Measurements from ENCODE around the gene SPX.

Gene SPX

DNA sequence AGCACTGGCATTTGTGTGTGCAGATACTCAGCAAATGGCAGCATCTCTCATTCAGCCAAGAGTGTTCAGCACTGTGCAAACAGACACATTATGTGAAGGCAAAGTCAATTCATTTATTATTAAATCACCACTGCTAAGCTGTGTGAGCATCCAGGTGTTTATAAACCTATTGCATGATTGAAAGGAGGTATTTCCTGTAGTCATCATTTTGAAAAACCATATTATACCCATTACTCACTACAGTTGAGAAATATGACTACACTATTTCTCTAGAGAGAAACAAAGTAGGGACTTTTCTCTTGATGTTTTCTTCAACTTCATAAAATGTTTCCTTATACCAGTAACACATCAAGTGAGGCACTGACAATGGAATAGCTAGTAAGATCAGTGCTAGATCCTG, 13.7 kb downstream of the SPX start:
- DNase-seq: no peak

GRCh38 chr12:21541773-21542172, 15.7 kb downstream of the SPX start:
- DNase-seq: no peak

GRCh38 chr12:21542403-21542802, 16.3 kb downstream of the SPX start:
- no peak for DNase-seq

DNA sequence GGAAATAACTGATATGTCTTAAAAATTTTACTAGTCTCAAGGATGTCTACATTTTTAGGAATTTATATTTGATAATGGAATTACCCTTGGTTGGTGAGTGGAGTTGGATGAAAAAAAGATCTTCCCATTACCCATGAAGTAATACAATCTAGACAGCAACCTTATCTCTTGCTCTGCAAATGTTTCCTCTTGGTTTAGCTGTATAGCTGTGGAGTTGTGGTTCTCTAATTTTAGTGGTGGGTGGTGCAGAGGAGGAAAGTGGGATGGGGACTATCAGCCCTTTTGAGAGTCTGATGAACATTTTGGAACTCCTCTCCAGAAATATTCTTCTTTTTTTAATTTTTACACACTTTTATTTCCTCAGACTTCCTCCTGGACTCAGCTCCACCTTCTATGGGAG, 17.1 kb downstream of the SPX start:
- no peak for DNase-seq

DNA sequence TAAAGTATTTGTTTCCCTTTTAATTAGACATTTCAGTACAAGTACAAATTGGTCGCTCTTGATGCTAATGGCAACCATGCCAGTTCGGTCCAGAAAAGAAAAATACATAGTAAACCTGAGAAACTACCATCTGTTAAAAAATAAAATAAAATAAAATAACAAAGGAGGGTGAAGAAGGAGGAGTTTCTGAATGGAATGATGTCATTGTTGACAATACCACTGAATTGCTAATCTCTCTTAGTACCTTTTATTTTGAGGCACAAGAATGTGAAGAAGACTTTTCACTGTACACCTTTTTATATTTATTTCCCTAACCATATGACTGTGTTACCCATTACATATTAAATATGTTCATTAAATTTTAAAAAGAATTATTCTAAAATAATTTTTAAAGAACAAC, 19.5 kb downstream of the SPX start:
- DNase-seq: no peak

GRCh38 chr12:21546716-21547115, 20.6 kb downstream of the SPX start:
- DNase-seq: no peak

DNA sequence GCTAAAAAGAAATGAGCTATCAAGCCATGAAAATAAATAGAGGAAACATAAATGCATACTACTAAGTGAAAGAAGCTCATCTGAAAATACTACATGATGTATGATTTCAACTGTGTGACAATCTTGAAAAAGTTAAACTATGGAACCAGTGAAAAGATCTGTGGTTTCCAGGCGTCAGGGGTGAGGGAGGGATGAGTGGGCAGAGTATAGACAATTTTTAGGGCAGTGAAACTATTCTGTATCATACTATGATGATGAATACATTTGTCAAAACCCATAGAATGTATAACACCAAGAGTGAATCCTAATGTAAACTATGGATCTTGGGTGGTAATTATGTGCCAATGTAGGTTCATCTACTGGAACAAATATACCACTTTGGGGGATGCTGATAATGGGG, 21.3 kb downstream of the SPX start:
- no peak for DNase-seq

DNA sequence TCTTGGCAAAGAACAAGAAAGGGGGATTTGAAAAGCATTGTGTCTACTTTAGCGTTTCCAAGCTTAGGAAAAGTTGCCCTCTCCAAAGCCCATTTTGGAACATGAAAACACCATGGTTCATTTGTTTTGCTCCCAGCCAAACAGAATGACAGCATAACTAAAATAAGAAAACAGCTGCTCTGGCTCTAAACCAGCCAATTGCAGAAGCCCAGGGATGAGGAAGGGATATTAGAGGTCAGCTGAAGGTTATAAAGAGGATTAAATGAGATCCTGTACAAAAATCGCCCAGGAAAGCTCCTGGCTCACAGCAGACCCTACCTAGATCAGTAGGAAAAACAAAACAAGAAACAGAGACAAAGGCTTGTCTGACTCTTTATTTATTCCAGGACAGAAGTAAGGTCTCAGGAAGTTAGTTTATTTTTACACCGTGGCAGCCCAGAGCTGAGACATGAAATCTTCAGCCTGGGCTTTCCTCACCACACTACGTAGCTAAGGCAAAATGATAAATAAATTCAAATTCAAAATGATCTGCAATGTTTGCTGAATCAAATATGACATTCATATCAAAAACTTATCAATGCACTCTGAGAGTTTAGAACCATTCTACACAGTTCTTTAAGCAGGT, 25.9 kb downstream of the SPX start:
- DNase-seq: no peak

- DNase-seq: no peak
Measured at GRCh38 chr12:21552635-21553328, 26.7 kb downstream of the SPX start.

GRCh38 chr12:21553329-21553675, 27.2 kb downstream of the SPX start:
- DNase-seq: no peak

DNA sequence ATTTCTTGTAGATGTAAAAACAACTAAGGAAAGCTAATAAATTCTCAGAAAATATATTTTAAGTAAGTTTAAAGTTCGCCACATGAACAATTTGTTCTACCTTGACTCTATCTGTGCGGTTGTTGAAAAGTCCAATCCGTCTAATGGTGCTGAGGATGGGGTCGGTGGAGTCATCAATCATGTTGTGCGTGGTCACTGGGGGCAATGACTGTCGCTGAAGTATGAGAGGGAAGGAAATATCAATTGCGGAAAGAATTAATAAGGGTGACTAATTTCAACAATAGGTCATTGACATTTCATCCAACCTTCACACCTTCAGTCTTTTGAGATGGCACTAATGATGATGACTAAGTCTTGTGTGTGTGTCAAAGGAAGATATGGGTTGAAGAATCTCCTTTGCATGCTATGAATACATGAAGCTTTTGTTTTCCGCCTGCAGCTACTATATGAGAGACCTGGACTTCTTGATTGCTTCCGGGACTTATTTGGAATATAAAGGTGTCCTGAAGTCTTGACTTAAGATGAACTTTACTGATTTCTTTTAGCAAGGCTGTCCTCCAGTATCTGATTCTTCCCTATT, 32.1 kb downstream of the SPX start:
- no peak for DNase-seq

DNA sequence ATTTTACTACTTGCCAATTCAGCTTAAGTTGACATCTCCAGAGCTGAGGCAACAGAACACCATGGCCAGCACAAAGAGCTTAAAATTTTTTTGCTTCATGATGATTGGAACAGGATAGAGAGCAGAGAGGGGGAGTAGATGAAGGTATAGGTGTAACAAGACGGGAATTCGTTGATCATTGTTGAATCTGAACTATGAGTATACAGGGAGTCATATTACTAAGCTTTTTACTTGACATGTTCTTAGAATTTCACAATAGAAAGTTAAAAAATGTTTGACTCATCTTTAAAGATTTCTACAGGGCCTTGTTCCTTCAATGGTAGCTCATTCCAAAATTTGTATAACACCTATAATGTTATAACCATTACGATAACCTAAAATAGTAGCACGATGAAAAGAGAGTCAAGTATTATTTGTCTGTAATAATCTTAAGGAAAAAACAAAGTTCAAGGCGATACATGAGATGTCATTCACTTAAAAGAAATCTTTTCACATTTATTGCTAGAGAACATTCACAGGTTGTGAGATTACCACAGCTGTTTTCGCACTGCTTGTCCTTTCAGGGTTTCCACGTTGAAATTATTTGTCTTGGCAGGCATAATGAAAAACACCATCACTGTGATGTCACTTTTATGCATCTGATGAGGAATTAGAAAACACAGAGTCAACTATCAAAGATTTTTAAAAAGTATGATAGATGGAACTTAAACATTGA, 33.9 kb downstream of the SPX start:
- DNase-seq: no peak

DNA sequence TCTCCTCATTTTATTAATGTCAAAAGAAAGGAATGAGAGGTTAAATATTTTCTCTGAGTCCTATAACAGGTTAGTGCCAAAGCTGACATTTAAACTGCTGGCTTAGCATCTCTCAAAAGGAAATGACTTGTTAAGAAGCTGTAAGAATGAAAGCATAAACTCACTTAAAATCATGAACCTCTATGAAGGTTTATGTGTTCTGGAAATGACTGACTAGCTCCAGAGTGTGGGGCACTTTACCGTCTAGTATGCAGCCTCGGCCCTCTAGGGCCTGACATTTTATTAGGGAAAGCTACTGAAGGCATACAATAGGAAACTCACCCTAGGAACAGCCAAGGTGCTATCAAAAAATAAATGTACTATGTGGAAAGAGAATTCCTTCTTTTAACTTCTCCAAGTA, 35.1 kb downstream of the SPX start:
- DNase-seq: no peak

DNA sequence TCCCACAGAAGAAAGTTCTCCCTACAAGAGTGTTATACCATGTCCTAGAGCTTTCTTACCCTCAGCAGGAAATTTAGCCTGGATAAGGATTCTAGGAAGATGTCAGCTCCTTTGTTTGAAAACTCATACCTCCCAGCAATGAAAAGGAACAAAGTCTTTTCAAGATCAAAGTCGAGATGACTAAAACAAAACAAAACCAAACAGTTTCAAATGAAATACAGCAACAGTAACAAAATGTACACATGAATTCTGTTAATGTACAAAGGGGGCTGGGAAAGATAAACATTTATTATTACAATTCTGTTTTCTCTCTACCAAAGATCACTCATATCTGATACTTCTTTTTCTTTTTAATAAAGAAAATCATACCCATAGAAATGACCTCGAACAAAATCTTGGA, 36.8 kb downstream of the SPX start:
- no peak for DNase-seq

DNA sequence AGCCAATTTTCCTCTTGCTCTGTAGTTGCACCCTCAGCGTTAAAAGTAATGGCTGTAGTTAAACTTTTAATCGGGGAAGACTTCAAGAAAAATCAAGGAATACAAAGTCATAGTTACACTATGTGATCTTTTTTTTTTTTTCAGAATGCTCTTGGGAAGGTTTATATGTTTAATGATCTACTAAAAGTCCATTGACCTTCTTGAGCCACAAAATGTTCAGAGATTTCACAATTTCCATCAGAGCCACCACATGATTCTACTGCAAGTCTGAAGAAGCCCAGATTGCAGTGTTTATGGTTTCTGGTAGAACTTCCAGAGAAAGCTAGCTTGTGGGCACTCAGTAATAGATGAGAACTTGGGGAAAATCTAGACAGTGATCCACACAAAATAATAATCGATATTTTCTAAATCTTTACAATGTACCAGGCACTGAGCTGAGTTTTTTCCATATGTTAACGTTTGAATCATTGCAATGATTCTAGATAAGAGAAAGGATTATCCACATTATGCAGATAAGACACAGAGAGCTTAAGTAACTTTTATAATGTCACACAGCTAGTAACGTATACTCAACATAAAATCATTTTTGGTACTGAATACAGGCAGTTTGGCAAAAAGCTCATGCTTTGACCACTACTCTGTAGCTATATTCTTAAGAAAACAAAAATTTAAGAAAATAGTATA, 40.3 kb downstream of the SPX start:
- DNase-seq: no peak

DNA sequence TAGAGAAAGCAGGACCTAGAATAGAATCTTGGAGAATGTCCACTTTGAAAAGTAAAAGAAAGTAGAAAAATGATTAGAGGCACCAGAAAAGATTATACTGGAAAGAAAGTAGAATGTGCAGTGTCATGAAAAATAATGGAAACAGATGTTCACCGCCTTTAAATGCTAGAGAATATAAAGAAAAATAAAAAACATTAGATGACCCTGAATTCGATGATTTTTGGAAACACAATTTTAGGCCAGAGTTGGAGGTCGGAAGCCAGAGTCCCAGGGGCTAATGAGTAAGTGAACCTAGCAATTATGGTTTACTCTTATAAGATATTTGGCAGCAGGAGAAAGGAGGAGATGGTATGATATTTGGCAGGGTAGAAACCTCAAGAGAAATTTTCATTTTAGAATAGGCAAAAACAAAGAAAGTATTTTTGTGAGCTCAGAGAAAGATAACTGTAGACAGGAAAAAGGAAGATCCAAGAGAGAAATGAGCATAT, 40.9 kb downstream of the SPX start:
- DNase-seq: no peak

GRCh38 chr12:21568115-21568514, 42.0 kb downstream of the SPX start:
- DNase-seq: no peak

- DNase-seq: no peak
Measured at GRCh38 chr12:21571046-21571445, 45.0 kb downstream of the SPX start.

DNA sequence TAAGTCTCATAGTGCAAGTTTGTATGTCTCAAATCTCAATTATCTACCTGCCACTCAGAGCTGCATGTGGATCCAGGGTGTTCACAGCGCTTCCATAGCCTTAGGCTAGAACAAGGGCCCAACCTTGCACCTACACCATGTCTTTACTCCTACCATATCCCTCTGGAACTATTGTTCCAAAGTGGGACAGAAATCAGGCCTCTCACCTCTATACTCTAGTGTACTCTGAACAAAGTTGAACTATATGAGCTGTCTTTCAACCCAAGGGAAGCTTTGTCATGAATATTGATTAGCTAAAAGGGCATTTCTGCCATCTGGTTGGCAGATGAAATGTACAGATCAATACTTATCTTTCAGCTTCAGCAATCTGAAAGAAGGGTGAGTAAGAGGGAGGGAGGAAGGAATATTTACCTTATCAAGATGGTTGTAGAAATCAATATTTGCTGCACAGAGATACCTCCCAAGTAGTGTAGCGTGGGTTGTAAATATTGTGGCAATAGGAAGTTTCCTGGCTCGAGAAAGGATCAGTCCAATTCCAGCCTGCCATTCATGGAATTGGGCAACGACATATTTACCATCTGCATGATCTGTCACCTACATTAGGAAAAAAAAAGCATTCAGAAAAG, 47.8 kb downstream of the SPX start:
- no peak for DNase-seq

DNA sequence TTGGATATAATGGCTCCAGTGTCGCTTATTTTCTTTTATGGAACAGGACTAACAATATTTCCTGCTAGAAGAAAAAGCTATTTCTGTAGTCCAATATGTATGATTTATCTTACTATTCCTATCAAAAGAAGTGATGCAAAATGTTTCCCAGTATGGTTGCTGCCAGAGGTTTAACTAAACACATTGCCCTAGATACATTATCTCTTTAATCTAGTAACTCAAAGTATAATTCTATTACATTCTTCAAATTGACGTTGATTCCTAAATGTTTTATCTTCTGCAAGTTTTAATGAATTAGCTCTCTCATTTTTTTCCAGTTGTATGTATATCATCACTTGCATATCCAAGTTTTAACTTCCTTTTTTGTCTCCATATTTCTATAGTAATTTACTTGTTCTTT, 50.3 kb downstream of the SPX start:
- DNase-seq: no peak

DNA sequence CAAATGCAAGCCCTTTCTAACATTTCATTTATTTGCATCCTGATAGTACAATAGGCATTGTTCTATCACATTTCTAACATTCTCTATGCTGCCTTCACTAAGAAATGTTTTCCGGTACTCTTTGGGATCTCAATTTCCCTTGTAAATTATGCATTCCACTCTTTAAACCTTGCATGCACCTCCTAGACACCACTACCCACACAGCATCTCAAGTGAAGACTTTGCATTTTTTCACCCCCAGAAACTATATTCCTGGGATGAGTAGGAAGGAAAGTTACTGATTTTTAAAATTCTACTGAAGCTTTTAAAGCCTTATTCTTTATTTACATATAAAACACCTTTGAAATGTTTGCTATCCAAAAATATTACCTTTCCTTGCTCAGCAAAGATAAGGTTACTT, 51.4 kb downstream of the SPX start:
- DNase-seq: no peak

- DNase-seq: no peak
Measured at GRCh38 chr12:21580748-21581516, 54.8 kb downstream of the SPX start.

All from DMS79 treated with DMSO at 0.1 percent for 48 hours (cell line).